ENCODE results near the gene RPS6KB1. TPM values are rescaled to one million over a fixed set of nuclear protein-coding genes. Genes with fewer than 3 reads are reported as not detected.
A peak's percentile ranks its signal among the peaks of the same experiment; 100 is the strongest.
"Not testable (repeated sequence)": the region's sequence is repeated elsewhere in the genome, so short reads cannot be mapped to it uniquely, and the experiment has no call there.

Gene RPS6KB1
- total and polyA plus RNA-seq, 2 experiments from 2014 or later, result 22.4 to 27.9 TPM

GRCh38 chr17:59964482-59965328 is 71.8 kb downstream of the RPS6KB1 start, which contains the start of gene RNFT1:
Gene RNFT1, minus strand, starts transcription at chr17:59964740. Its CDS starts 77 bp downstream, at chr17:59964663.
- TF ChIP-seq EZH2phosphoT487 (IDR thresholded peaks at IDR 0.05; ENCODE audit: low read depth, severe bottlenecking, unreplicated experiment) (no peak), CTCF (IDR thresholded peaks at IDR 0.05; ENCODE audit: poor library complexity) (no peak), EZH2 (IDR thresholded peaks at IDR 0.05; ENCODE audit: borderline replicate concordance) (no peak)
- peaks cover 16% of the 10 kb centered on the region for H3K79me2 ChIP-seq
- H3K27me3 ChIP-seq, result no peaks in the 10 kb centered on the region
- DNase-seq (ENCODE audit: low spot score), result peak; percentile 97
- H3K27ac ChIP-seq, result peak within 1 kb of the TSS; percentile 95
- no peaks in the 10 kb centered on the region for H3K36me3 ChIP-seq (replicated peaks; ENCODE audit: insufficient read depth, low read depth)
- no peaks in the 10 kb centered on the region for H4K20me1 ChIP-seq (ENCODE audit: insufficient read depth, poor library complexity, severe bottlenecking)
- peak within 1 kb of the TSS; percentile 85 for H3K4me2 ChIP-seq
- H2AFZ ChIP-seq, result peak within 1 kb of the TSS; percentile 92
- H3K9me2 ChIP-seq (replicated peaks; ENCODE audit: insufficient read depth), result no peaks in the 10 kb centered on the region
- 4% methylated on average over 43 of the region's 67 CpGs for WGBS (ENCODE audit: low lambda C conversion rate, missing lambda C conversion rate)
- no peaks in the 10 kb centered on the region for H3K9me3 ChIP-seq (ENCODE audit: low read depth)
- H3K4me1 ChIP-seq (ENCODE audit: insufficient read depth), result peaks cover 9% of the 10 kb centered on the region
- peak within 1 kb of the TSS; percentile 74 for H3K4me3 ChIP-seq

GRCh38 chr17:59971771-59972170 is 78.8 kb downstream of the RPS6KB1 start:
- not testable (repeated sequence) for H2AFZ ChIP-seq; H4K20me1 ChIP-seq (ENCODE audit: insufficient read depth, poor library complexity, severe bottlenecking); H3K4me3 ChIP-seq; H3K4me1 ChIP-seq (ENCODE audit: insufficient read depth); H3K27me3 ChIP-seq; H3K79me2 ChIP-seq; DNase-seq (ENCODE audit: low spot score); H3K9me2 ChIP-seq (replicated peaks; ENCODE audit: insufficient read depth); H3K9me3 ChIP-seq (ENCODE audit: low read depth); H3K4me2 ChIP-seq; H3K27ac ChIP-seq; H3K36me3 ChIP-seq (replicated peaks; ENCODE audit: insufficient read depth, low read depth)
- WGBS (ENCODE audit: low lambda C conversion rate, missing lambda C conversion rate), result 89% methylated on average over 2 of the region's 2 CpGs

- DNase-seq (ENCODE audit: low spot score), result no peak
- no peaks in the 10 kb centered on the region for H3K36me3 ChIP-seq (replicated peaks; ENCODE audit: insufficient read depth, low read depth)
- TF ChIP-seq EZH2 (IDR thresholded peaks at IDR 0.05; ENCODE audit: borderline replicate concordance) (no peak), CTCF (IDR thresholded peaks at IDR 0.05; ENCODE audit: poor library complexity) (no peak), EZH2phosphoT487 (IDR thresholded peaks at IDR 0.05; ENCODE audit: low read depth, severe bottlenecking, unreplicated experiment) (no peak)
- no peak overlapping the region for H2AFZ ChIP-seq
- no peaks in the 10 kb centered on the region for H3K27me3 ChIP-seq
- H3K4me3 ChIP-seq, result no peak overlapping the region
- no peaks in the 10 kb centered on the region for H3K79me2 ChIP-seq
- no peaks in the 10 kb centered on the region for H3K4me1 ChIP-seq (ENCODE audit: insufficient read depth)
- no peak overlapping the region for H3K27ac ChIP-seq
- H3K9me3 ChIP-seq (ENCODE audit: low read depth), result no peaks in the 10 kb centered on the region
- H3K4me2 ChIP-seq, result no peak overlapping the region
- no peaks in the 10 kb centered on the region for H4K20me1 ChIP-seq (ENCODE audit: insufficient read depth, poor library complexity, severe bottlenecking)
- H3K9me2 ChIP-seq (replicated peaks; ENCODE audit: insufficient read depth), result no peaks in the 10 kb centered on the region
- WGBS (ENCODE audit: low lambda C conversion rate, missing lambda C conversion rate), result 96% methylated on average over 1 of the region's 1 CpG
Observed at GRCh38 chr17:59972778-59973177, 79.9 kb downstream of the RPS6KB1 start.

GRCh38 chr17:59973483-59973882 is 80.6 kb downstream of the RPS6KB1 start:
- H3K27ac ChIP-seq; H3K79me2 ChIP-seq; H3K4me2 ChIP-seq; H3K36me3 ChIP-seq (replicated peaks; ENCODE audit: insufficient read depth, low read depth); H3K4me1 ChIP-seq (ENCODE audit: insufficient read depth); H4K20me1 ChIP-seq (ENCODE audit: insufficient read depth, poor library complexity, severe bottlenecking); H2AFZ ChIP-seq; H3K4me3 ChIP-seq; H3K9me3 ChIP-seq (ENCODE audit: low read depth); H3K9me2 ChIP-seq (replicated peaks; ENCODE audit: insufficient read depth); H3K27me3 ChIP-seq; DNase-seq (ENCODE audit: low spot score): not testable (repeated sequence)
- 91% methylated on average over 8 of the region's 8 CpGs for WGBS (ENCODE audit: low lambda C conversion rate, missing lambda C conversion rate)

- 91% methylated on average over 4 of the region's 6 CpGs for WGBS (ENCODE audit: low lambda C conversion rate, missing lambda C conversion rate)
Observed at GRCh38 chr17:59975166-59975565, 82.2 kb downstream of the RPS6KB1 start.

GRCh38 chr17:59996608-59997007 is 103.7 kb downstream of the RPS6KB1 start:
- H3K36me3 ChIP-seq (replicated peaks; ENCODE audit: insufficient read depth, low read depth); H3K79me2 ChIP-seq; H2AFZ ChIP-seq; H3K4me2 ChIP-seq; H3K27ac ChIP-seq; H3K9me2 ChIP-seq (replicated peaks; ENCODE audit: insufficient read depth); H3K9me3 ChIP-seq (ENCODE audit: low read depth); H3K4me1 ChIP-seq (ENCODE audit: insufficient read depth); DNase-seq (ENCODE audit: low spot score); H3K27me3 ChIP-seq; H4K20me1 ChIP-seq (ENCODE audit: insufficient read depth, poor library complexity, severe bottlenecking); H3K4me3 ChIP-seq: not testable (repeated sequence)
- 91% methylated on average over 3 of the region's 3 CpGs for WGBS (ENCODE audit: low lambda C conversion rate, missing lambda C conversion rate)

More at GRCh38 chr17:59975166-59975565, 82.2 kb downstream of the RPS6KB1 start:
- not testable (repeated sequence) for H3K27me3 ChIP-seq; H4K20me1 ChIP-seq (ENCODE audit: insufficient read depth, poor library complexity, severe bottlenecking); H3K4me3 ChIP-seq; DNase-seq (ENCODE audit: low spot score); H3K27ac ChIP-seq; H3K9me3 ChIP-seq (ENCODE audit: low read depth); H2AFZ ChIP-seq; H3K9me2 ChIP-seq (replicated peaks; ENCODE audit: insufficient read depth); H3K36me3 ChIP-seq (replicated peaks; ENCODE audit: insufficient read depth, low read depth); H3K4me1 ChIP-seq (ENCODE audit: insufficient read depth); H3K79me2 ChIP-seq; H3K4me2 ChIP-seq
